Endothelial cell of umbilical vein (primary cell): Measurements from ENCODE around the gene TRAF7.

ENCODE experiments used
- CTCF ChIP-seq, 2 donors: IDR thresholded peaks; 1 replicate in 1 of 2; 2 replicates in 1 of 2; pipeline ENCODE4 v1.5.1; 2011; ENCODE audit warnings: low read length in 2 of 2, mild to moderate bottlenecking in 2 of 2, moderate library complexity in 2 of 2, control low read depth in 1 of 2, inconsistent platforms in 1 of 2, low read depth in 1 of 2; ENCODE audit not compliant: insufficient read depth in 1 of 2; ENCODE audit errors: extremely low read depth in 1 of 2
- EZH2 ChIP-seq: IDR thresholded peaks from 2 replicates; pipeline ENCODE4 v1.6.1; 2012; ENCODE audit warnings: borderline replicate concordance, low read depth, mild to moderate bottlenecking, moderate library complexity, low read length, inconsistent platforms; ENCODE audit not compliant: severe bottlenecking
- GATA2 ChIP-seq: IDR thresholded peaks from 2 replicates; pipeline ENCODE4 v1.7.0; 2011; ENCODE audit warnings: low read depth, mild to moderate bottlenecking, moderate library complexity, mixed read lengths, low read length; ENCODE audit not compliant: insufficient read length, insufficient read depth
- JUN ChIP-seq: IDR thresholded peaks from 2 replicates; pipeline ENCODE4 v1.6.1; 2011; ENCODE audit warnings: borderline replicate concordance, low read depth; ENCODE audit not compliant: insufficient read length, insufficient read depth
- MAX ChIP-seq: IDR thresholded peaks from 2 replicates; pipeline ENCODE4 v1.6.1; 2011; ENCODE audit not compliant: insufficient read depth, insufficient read length
- POLR2A ChIP-seq: IDR thresholded peaks from 2 replicates; pipeline ENCODE4 v1.6.1; 2012; ENCODE audit warnings: low read depth, mild to moderate bottlenecking, control low read depth, low read length
- POLR2AphosphoS5 ChIP-seq: IDR thresholded peaks from 2 replicates; pipeline ENCODE4 v1.6.1; 2012; ENCODE audit warnings: low read depth, mild to moderate bottlenecking, control low read depth, low read length, moderate library complexity; ENCODE audit not compliant: insufficient read depth

- no peak for TF ChIP-seq CTCF (IDR thresholded peaks at IDR 0.05; ENCODE audit: extremely low read depth in 1 of 2, insufficient read depth in 1 of 2, low read depth in 1 of 2, low read length in 2 of 2)
- no peak for TF ChIP-seq EZH2
- TF ChIP-seq MAX: no peak
- no peak for TF ChIP-seq POLR2A
- no peak for TF ChIP-seq JUN
- no peak for TF ChIP-seq POLR2AphosphoS5
- TF ChIP-seq GATA2: no peak
Observed at GRCh38 chr16:2165861-2166260, 10.3 kb downstream of the TRAF7 start.
